ENCODE measurements around the gene STXBP1.

The STXBP1 gene

GRCh38 chr9:127644146-127644827, 32.2 kb downstream of the STXBP1 start:
- no peaks in the 10 kb centered on the region for H3K79me2 ChIP-seq (ENCODE audit: insufficient read depth, low read length)

GRCh38 chr9:127644943-127645342, 32.9 kb downstream of the STXBP1 start:
- H3K27me3 ChIP-seq (ENCODE audit: low read length): no peaks in the 10 kb centered on the region; the same call in 1 of the 2 replicates
- no peaks in the 10 kb centered on the region for H3K79me2 ChIP-seq (ENCODE audit: insufficient read depth, low read length)
- H3K9me3 ChIP-seq (ENCODE audit: insufficient read depth, low read length): no peaks in the 10 kb centered on the region
- no peak overlapping the region for H2AFZ ChIP-seq (ENCODE audit: low read depth, low read length, severe bottlenecking)
- no peaks in the 10 kb centered on the region for H4K20me1 ChIP-seq (ENCODE audit: low read depth, low read length)
- no peak overlapping the region for H3K4me2 ChIP-seq (ENCODE audit: low read depth, low read length, poor library complexity, severe bottlenecking)
- H3K27ac ChIP-seq (ENCODE audit: low read depth, low read length): no peak overlapping the region
- H3K36me3 ChIP-seq (ENCODE audit: low read length): no peaks in the 10 kb centered on the region
- no peaks in the 10 kb centered on the region for H3F3A ChIP-seq (ENCODE audit: insufficient read depth)
- no peaks in the 10 kb centered on the region for H3K9me2 ChIP-seq (replicated peaks; ENCODE audit: insufficient read depth, low read length)
- no peak overlapping the region for H3K9ac ChIP-seq (ENCODE audit: low read length)
- no peak overlapping the region for H3K4me3 ChIP-seq (ENCODE audit: insufficient read depth, low read length, poor library complexity, severe bottlenecking)
- no peak for TF ChIP-seq EZH2phosphoT487 (conservative IDR thresholded peaks at IDR 0.05; ENCODE audit: low read length)
- no peak for TF ChIP-seq CTCF (IDR thresholded peaks at IDR 0.05; ENCODE audit: insufficient read depth, low read length, poor library complexity, severe bottlenecking)

More at GRCh38 chr9:127644146-127644827, 32.2 kb downstream of the STXBP1 start:
- Histone ChIP-seq H3K27ac (ENCODE audit: low read depth, low read length) (no peak overlapping the region), H3K9me3 (ENCODE audit: insufficient read depth, low read length) (no peaks in the 10 kb centered on the region), H3K9ac (ENCODE audit: low read length) (no peak overlapping the region), H3K4me3 (ENCODE audit: insufficient read depth, low read length, poor library complexity, severe bottlenecking) (no peak overlapping the region), H4K20me1 (ENCODE audit: low read depth, low read length) (no peaks in the 10 kb centered on the region), H3K4me2 (ENCODE audit: low read depth, low read length, poor library complexity, severe bottlenecking) (no peak overlapping the region), H3K9me2 (replicated peaks; ENCODE audit: insufficient read depth, low read length) (no peaks in the 10 kb centered on the region), H3K27me3 (ENCODE audit: low read length) (no peaks in the 10 kb centered on the region; the same call in 1 of the 2 replicates), H3F3A (ENCODE audit: insufficient read depth) (no peaks in the 10 kb centered on the region), H2AFZ (ENCODE audit: low read depth, low read length, severe bottlenecking) (no peak overlapping the region), H3K36me3 (ENCODE audit: low read length) (no peaks in the 10 kb centered on the region)
- no peak for TF ChIP-seq EZH2phosphoT487 (conservative IDR thresholded peaks at IDR 0.05; ENCODE audit: low read length)
- TF ChIP-seq CTCF (IDR thresholded peaks at IDR 0.05; ENCODE audit: insufficient read depth, low read length, poor library complexity, severe bottlenecking): no peak

- H3K36me3 ChIP-seq (ENCODE audit: low read length): no peaks in the 10 kb centered on the region
- no peaks in the 10 kb centered on the region for H4K20me1 ChIP-seq (ENCODE audit: low read depth, low read length)
- no peak overlapping the region for H3K27ac ChIP-seq (ENCODE audit: low read depth, low read length)
- no peaks in the 10 kb centered on the region; the same call in 1 of the 2 replicates for H3K27me3 ChIP-seq (ENCODE audit: low read length)
- H3K4me2 ChIP-seq (ENCODE audit: low read depth, low read length, poor library complexity, severe bottlenecking): no peak overlapping the region
- H3K9me3 ChIP-seq (ENCODE audit: insufficient read depth, low read length): no peaks in the 10 kb centered on the region
- no peak overlapping the region for H3K9ac ChIP-seq (ENCODE audit: low read length)
- H3K79me2 ChIP-seq (ENCODE audit: insufficient read depth, low read length): no peaks in the 10 kb centered on the region
- H3K4me3 ChIP-seq (ENCODE audit: insufficient read depth, low read length, poor library complexity, severe bottlenecking): no peak overlapping the region
- no peak overlapping the region for H2AFZ ChIP-seq (ENCODE audit: low read depth, low read length, severe bottlenecking)
- TF ChIP-seq EZH2phosphoT487 (conservative IDR thresholded peaks at IDR 0.05; ENCODE audit: low read length) (no peak), CTCF (IDR thresholded peaks at IDR 0.05; ENCODE audit: insufficient read depth, low read length, poor library complexity, severe bottlenecking) (no peak)
- no peaks in the 10 kb centered on the region for H3F3A ChIP-seq (ENCODE audit: insufficient read depth)
- no peaks in the 10 kb centered on the region for H3K9me2 ChIP-seq (replicated peaks; ENCODE audit: insufficient read depth, low read length)
Observed at GRCh38 chr9:127647451-127647850, 35.4 kb downstream of the STXBP1 start.
